HG03066 (cell line): ENCODE measurements around the gene VPS35L.
"Not testable (repeated sequence)": the region's sequence is repeated elsewhere in the genome, so short reads cannot be mapped to it uniquely, and the experiment has no call there.

Source experiments
- ATAC-seq: cut with Tn5 transposase; IDR thresholded peaks from one replicate; pipeline ENCODE4 v1.9.1; 2021; ENCODE audit warnings: low read depth; ENCODE audit not compliant: unreplicated experiment

The VPS35L gene

DNA sequence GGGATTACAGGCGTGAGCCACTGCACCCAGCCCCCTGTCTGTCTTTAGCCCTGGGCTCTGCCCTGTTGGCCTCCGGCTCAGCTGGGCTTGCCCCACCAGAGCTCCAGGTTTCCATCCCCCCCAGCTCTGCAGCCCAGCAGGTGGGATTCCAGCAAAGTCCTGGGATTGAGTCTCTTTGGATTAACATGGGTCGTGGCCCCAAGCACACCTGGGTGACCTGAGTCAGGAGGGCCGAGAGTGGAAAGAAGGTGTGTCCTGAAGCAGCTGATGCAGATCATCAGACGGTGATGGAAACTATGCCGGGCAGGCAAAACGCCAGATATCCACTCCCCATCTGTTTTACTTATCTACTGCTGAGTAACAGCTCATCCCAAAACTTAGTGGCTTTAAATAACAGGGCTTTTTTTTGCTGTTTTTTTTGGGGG lies 90.1 kb downstream of the VPS35L start:
- no peak for ATAC-seq

DNA sequence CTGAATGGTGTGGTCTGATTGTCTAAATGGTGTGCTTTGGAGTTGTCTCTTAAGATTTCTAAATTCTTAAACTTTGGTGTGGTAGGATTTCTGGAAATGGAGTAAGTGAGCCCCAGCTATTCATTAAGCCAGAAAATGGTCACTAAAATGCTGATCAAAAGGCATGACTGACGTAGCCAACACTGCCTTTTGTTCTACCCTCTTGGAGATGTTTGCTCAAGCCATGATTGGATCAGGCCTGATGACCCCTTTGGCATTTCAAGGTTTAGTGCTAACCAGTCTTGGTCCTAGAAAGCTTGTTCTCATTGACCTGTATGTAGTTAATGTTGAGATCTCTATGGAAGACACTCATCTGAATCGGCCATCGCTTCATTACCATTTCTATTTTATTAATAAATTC lies 94.5 kb downstream of the VPS35L start:
- ATAC-seq = no peak

DNA sequence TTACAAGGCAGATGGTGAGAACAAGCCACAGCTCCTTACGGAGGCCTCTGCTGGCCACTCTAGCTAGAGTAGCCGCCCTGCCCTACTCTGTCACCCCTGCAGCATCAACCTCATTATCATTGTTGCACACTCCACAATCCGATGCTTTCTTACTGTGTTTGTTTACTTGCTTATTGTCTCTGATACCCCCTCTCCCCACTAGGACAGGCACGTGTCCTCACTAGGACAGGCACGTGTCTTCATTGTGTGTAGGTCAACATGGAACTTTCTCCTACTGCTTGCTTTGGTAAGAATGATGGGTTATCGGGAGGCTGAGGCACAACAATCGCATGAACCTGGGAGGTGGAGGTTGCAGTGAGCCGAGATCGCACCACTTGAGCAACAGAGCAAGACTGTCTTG lies 98.6 kb downstream of the VPS35L start:
- ATAC-seq = no peak

DNA sequence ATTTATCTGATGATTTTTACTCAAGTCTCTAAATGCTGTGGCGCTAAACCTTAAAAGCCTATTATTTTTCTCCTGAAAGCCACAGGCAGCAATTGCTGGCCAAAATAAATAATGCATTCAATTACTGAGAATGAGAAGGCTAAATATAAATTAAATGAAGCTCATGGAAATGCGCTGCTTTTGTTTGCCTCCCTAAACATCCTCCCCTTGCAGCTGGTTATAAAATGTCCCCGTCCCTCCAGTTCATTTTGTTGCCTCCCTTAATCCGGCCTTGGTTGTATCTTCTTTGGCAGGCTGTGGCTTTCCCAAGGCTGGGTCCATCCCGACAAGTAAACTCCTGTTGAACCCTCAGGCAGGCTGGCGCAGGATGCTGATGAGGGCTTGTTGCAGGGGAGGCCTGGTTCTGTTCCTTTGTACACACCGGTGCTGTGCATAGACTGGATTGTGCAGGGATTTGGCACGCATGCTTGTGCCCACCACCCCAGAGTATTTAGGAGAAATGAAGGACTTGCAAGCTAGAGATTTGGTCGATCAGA lies 99.8 kb downstream of the VPS35L start:
- ATAC-seq = no peak

DNA sequence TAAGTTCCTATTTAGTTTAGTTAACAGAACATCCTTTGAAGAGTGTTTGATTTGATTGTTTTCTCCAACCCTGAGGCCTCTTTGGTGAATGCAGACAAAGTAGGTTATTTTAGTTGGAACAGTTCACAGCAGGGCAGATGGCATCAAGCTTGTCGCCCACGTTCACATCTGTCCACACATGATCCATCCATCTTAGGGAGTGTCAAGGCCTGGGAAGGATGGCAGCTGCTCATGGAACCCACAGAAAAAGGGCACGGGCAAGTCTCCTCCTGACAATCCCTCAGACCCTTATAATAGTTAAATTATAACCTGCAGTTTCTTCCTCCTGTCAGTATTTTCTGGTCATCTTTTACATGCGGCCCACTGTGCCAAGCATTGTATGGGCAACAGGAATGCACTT lies 102.3 kb downstream of the VPS35L start:
- ATAC-seq = no peak

DNA sequence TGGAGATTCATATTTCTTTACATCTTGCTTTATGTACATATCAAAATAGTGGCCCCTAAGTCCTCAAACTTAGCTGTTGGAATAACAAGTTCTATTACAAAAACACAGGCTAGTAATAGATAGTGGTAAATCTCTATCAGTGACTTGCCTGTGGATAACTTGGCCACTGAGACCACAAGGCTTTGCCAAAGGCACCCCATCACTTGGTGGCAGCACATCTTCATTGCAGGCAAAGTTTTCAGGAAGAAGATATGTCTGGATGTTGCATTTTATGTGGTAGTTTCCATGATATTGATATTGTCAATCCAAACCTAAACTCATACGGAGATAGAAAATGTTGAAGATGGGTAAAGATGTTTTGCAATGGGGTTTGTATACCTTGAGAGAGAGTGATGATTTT lies 104.1 kb downstream of the VPS35L start:
- no peak for ATAC-seq

DNA sequence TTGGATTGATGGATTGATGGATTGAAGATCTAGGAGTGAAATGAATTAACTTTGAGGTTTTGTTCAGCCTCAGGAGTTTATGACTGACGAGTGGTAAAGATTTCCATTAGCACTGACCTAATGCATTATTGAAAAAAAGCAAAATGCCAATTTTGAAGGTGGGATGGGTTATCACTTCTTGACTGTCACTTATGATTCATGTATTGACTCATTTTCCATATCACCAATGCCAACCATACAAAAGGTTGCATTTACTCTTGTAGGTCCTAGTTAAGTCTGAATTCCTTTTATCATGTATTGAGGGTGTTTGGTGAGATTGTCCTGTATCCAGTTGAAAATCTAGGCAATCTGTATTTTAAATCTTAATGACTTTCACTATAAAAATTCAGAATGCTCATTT lies 104.9 kb downstream of the VPS35L start:
- no peak for ATAC-seq

DNA sequence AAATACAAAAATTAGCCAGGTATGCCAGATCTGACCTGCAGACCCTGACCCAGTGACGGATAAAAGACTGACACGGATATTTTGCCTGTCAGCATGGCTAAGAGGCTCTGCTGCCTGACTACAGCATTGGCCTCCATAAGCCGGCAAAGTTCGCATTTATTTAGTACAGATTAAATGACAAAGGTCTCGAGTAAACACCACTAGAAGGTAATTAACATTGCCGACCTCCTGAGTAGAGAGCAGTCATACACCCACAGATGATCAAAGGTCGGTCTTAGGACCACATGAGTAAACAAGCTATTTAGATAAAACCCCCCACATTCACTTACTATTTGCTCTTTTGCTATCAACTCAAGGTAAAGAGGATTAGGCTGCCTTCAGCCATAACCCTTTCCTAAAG lies 106.8 kb downstream of the VPS35L start:
- ATAC-seq = no peak

DNA sequence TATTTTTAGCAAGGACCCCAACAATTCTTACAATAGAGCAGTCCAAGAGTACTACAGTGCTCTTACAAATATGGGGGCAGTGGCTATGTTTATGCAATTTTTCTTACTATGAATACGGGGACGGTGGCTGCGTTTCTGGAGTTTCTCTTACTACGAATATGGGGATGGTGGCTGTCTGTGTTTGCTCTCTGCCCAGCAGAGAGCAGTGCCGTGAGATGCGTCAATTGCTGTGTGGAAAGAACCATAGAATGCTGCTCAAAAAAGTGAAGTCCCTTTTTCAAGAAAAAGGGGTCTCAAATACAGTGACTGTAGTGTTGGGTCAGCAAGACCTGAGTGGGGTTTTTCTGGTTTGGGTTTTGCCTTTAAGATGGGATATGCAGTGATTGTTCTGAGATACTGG lies 108.7 kb downstream of the VPS35L start:
- no peak for ATAC-seq

DNA sequence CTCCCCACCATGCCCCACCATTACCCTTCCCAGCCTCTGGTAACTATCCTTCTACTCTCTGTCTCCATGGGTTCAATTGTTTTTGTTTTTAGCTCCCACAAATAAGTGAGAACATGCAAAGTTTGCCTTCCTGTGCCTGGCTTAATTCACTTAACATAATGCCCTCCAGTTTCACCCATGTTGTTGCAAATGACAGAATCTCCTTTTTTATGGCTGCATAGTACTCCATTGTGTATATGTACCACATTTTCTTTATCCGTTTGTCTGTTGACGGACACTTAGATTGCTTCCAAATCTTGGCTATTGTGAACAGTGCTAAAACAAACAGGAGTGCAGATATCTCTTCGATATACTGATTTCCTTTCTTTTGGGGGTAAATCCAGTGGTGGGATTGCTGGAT lies 109.8 kb downstream of the VPS35L start:
- ATAC-seq = not testable (repeated sequence)

DNA sequence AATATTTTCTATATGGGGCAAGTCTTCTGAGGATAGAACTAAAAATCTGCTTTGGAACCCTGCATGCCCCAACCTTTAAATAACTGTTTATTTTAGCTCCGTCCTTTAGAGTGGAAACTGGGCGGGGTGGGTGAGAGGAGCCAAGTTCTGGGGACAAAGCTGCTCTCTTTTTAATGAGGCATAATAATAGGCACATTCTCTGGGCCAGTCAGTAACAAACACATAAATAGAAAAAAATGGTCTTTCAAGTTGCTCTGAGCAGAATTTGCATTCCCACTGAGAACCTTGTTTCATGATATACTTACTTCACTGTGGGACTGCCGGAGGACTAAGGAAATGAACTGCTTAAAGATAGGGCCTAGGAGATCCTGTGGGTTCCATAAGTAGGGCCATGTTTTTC lies 111.0 kb downstream of the VPS35L start:
- ATAC-seq = no peak

DNA sequence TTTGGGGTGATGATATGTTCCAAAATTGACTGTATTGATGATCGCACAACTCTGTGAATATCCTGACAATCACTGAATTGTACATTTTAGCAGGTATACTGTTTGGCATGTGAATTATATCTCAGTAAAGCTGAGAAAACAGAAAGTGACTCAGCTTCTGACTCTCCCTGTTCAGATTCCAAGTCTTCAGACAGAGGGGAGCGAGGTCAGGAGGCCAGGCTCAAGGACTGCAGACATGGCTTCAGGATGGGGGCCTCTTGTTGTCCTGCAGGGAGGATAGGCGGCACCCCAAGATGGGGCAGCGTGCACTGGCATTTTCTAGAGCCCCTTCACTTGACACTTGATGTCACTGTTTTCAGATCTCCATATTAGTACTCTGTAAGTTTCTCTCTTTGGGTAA lies 116.9 kb downstream of the VPS35L start:
- no peak for ATAC-seq

DNA sequence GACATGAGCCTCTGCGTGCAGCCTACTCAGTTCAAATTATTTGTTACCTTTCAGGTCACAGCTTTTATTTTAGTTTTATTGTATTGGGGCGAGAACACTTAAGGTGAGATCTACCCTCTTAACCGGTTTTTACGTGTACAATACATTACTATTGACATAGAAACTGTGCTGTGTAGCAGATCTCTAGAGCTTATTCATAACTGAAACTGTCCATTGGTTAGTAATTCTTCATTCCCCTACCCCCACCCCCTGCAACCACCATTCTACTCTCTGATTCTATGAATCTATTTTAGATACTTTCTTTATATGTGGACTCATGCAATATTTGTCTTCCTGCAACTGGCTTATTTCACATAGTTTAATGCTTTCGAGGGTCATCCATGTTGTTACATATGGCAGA lies 119.0 kb downstream of the VPS35L start:
- no peak for ATAC-seq

DNA sequence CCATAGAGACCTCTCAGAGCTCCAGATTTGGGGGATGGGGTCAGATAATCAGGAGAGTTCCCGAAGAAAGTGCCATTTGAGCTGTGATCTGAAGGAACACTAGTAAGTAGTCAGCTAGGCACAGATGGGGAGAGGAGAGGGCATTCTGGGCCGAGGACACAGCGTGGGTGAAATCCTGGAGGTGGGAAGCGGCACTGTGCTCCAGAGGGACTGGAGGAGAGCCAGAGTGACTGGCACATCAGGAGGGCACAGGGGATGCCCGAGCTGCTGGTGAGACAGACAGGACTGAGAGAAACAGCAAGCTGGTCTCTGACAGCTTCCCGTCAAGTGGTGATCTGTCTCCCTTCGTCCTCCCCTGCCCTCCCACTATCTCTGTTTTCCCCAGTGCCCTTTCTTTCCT lies 121.9 kb downstream of the VPS35L start:
- ATAC-seq = no peak

DNA sequence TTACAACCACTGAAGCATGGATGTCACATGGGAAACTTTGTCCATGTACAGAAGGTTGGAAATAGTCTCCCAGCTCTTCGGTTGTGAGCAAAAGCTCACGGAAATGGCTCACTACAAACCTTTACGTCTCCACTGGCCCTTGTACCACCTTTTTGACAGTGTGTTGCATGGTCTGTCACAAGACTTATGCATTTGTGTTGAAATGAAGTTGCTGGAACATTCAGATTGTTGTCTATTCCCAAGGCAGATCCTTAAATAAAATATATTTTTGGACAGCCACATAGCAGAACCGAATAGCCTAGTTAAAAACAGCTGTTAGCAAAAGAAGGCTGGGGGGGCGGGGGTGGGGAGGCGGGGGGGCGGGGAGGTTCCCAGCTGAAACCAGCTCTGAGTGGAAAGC lies 123.3 kb downstream of the VPS35L start:
- no peak for ATAC-seq

DNA sequence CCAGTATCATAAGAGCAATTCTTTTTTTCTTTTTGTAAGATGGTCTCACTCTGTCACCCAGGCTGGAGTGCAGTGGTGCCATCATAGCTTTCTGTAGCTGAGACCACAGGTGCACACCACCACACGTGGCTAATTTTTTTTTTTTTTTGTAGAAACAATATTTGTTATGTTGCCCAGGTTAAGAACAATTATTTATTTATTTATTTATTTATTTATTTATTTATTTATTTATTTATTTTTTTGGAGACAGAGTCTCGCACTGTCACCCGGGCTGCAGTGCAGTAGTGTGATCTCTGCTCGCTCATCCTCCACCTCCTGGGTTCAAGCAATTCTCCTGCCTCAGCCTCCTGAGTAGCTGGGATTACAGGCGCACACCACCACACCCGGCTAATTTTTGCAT lies 123.8 kb downstream of the VPS35L start:
- not testable (repeated sequence) for ATAC-seq

DNA sequence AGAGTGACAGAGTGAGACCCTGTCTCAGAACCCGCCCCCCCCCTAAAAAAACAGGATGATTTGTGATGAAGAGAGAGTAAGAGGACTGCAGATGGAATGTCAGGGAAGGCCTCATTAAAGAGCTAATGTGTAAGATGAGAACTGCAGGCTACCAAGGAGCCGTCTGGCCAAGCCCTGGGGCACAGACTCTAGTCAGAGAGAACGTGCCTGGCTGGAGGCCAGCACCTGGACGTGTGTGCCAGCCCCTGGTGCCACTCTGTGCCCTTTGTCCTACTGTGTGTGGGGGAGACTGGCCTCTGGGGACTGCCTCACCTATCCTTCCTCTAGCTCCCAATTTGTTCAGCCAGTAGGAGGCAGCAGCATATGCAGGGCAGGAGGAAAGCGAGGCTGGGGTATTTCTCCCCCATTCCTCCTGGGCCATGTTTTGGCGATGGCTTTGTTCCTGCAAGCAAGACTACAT lies 125.4 kb downstream of the VPS35L start:
- ATAC-seq = no peak

DNA sequence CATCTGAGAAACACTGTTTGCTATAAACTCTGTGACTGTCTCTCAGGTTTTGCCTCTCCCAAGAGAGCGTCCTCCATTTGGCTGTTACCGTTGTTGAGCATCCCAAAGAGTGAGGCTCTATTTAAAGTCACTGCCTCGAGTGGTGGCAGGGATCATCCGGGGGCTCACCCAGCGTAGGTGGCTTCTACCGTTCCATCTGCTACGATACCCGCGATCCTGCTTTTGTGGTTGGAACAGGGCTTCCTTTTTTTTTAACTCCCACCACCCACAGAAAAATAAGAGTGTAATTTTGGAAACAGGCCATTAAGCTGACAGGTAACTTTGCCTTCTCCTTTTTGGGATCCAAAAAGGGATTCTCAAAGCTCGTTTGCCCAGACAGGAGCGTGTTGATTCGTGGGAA lies 126.1 kb downstream of the VPS35L start:
- no peak for ATAC-seq

DNA sequence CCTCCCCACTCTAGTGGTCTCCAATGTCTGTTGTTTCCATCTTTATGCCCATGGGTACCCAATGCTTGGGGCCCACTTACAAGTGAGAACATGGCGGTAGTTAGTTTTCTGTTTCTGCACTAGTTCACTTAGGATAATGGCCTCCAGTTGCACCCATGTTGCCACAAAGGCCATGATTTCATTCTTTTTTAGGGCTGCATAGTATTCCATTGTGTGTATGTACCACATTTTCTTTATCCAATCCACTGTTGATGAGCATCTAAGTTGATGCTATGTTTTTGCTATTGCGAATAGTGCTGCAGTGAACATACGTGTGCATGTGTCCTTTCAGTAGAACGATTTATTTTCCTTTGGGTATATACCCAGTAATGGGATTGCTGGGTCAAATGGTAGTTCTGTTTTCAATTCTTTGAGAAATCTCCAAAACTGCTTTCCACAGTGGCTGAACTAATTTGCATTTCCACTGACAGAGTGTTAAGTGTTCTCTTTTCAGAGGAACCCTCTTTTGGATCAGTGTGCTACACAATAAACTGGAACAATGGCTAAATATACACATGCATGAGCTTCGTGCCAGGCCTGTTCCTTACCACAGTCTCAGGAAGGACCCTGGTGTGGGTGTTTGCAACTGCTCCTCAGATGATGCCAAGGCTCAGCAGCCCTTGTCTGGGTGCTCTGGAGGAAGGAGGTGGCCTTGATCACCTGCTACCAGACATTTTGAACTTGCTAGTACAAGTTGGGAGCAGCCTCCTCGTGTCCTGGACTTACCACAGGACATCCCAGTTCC lies 128.1 kb downstream of the VPS35L start:
- no peak for ATAC-seq

DNA sequence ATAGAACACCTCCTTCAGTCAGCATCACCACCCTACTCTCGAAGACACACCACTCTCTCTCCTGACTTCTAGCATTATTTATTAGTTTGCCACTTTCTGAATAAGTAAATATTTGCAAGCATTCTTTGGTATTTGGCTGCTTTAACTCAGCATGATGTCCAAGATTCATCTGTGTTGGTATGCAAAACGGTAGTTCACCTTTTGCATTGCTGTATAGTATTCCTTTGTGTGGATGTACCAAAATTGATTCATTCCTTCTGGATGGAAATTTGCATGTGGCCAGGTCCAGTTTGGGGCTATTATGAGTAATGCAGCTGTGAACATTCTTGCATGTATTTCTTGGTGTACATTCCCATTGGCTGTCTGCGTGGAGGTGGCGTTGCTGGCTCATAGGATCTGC lies 129.7 kb downstream of the VPS35L start:
- no peak for ATAC-seq

DNA sequence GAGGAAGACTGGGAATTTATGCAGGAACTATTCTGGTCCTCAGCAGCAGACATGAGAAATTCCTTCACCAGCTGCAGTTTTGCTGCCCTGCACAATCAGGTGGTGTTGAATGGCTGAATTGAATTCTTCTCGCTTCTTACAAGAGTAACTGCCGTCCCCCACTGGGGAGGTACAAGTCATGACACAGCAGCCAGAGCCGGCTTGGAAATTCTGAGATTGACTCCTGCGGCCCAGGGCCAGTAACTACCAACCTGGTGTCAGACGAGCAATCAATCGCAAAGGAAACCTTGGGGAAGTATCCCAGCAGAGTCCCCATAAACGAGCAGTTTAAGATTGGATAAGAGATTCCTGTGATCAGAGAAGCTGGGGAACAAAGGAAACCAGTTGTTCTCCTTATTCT lies 131.8 kb downstream of the VPS35L start:
- ATAC-seq = no peak

DNA sequence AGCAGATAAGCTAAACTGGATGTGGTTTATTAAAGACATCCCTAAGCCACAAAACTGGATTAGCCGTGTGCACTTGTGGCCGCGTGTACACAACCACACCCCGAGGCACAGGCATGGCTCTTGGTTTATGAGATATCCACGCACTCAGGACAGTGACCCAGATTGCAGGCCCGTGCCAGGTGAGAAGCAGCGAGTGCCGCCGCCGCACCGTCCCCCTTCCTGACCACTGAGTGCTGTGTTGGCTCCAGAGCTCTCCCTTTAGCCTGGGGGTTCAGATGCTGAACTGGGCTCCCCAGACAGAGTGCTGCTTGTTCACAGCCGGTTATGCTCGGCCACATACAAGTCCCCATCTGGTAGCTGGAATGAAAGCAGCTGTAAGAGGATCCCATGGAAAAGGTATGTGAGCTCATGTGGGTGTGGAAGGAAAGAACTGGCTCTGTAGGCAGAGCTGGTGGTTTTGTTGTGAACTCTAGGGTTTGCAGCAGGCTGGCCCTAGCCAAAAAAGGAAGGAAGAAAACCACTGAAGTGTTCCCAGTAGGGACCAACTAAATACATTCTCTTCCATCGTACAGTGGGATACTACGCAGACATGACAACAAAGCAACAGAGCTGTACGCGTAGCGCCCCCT lies 133.0 kb downstream of the VPS35L start:
- ATAC-seq = no peak
